ENCODE measurements around the gene TULP4.
A peak's percentile ranks its signal among the peaks of the same experiment; 100 is the strongest.

DNA sequence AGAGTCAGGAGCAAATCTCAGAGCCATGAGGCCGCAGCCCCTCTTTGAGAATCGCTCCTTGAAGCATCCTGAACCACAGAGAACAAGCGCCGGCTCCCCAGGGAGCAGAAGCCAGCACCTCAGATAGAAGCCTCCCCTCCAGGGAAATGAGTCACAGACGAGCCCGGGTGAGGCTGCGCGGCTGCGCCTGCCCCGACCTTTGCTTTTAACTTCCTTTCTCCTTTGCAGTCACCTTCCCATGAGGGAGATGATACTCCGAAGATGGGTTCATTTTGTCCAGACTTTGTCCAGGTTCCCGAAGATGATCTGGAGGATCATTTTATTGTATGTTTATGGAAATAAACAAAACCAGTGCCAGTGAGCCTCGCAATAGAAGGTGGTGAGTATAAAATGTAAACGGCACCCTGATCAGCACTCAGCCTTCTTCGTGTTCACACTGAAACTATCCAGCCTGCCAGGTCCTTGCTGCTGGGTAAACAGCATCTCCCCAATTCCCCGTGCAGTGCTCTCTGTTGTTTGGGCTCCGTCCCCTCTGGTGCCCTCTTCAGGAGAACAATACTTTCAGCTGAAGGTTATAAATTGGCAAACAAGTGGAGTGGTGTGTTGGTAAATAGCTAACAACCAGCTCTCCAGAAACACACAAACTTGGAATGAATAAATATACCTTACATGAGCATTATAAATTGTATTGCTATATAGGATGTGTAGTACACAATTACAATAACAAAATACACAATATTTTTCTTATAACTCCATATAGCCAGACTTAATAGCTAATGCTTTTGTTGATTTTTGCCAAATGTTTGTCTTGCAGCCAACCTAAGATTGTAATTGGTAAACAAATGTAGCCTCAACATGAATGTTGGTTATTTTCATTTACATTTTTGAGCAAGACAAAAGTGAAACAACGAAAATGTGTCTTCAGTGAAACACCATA, 206.2 kb downstream of the TULP4 start:
- peak; percentile 39 to 59 (median 54) for TF ChIP-seq CTCF (IDR thresholded peaks at IDR 0.05)
- no peak for TF ChIP-seq POLR2A (IDR thresholded peaks at IDR 0.05)

Data from uterus (tissue), 2 donors.